ENCODE measurements around the gene TAS2R7.
"Not testable (repeated sequence)": the region's sequence is repeated elsewhere in the genome, so short reads cannot be mapped to it uniquely, and the experiment has no call there.

TAS2R7 gene, protein sequence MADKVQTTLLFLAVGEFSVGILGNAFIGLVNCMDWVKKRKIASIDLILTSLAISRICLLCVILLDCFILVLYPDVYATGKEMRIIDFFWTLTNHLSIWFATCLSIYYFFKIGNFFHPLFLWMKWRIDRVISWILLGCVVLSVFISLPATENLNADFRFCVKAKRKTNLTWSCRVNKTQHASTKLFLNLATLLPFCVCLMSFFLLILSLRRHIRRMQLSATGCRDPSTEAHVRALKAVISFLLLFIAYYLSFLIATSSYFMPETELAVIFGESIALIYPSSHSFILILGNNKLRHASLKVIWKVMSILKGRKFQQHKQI

DNA sequence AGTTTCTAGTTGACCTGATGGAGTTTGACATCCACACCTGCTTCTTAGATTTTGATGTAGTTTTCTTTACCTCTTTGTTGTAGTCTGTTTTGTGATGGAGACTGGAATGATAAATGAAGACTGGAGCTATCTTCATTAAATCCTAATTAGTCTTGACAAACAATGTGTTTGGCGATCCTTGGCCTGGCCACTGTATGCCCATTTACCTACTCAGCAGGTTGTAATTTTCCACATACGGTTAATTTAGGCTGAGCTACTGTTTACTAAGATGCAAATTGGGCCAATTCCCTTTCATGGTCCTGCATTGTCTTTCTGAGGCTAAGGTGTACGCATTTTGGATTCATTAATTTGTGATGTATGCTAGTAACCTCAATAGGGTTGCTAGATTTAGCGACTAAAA lies at the start of gene TAS2R7:
TSS of gene TAS2R7 (minus strand) at position 41 of the 400 bp plus-strand sequence. CDS start 57 bp downstream, outside the sequence.
- DNase-seq: no peak

GRCh38 chr12:10851243-10851858 lies 48.9 kb upstream of the TAS2R7 start:
- no peak for DNase-seq

DNA sequence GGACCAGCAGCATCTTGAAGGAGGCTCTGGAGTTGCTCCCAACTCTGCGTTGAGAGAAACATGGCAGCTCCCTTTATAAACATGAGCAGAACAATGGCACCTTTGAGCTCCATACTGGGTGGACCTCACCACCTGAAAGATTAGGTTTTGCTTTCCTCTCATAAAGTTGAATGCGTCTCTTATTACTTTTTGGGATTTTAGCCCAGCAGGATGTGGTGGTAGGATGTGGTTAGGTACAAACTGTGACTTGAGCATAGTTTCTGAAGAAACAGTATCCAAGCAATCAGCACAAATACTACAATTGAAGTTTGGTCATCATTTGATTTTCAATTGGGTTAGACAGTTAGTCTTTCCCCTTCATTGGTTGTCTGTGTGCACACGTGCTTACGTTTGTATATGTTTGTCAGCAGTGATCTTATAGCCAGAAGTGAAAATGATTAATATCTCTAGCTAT lies 47.0 kb upstream of the TAS2R7 start, which contains the start of gene PRR4:
TSS of gene PRR4 (minus strand) at position 51 of the 454 bp plus-strand sequence. CDS start at position 13, 38 bp downstream.
- no peak for DNase-seq

GRCh38 chr12:10847744-10848143 lies 45.3 kb upstream of the TAS2R7 start:
- DNase-seq: no peak

- no peak for DNase-seq
These were observed 40.4 kb upstream of the TAS2R7 start for GRCh38 chr12:10842862-10843261.

GRCh38 chr12:10838461-10838860 lies 36.0 kb upstream of the TAS2R7 start:
- no peak for DNase-seq

DNA sequence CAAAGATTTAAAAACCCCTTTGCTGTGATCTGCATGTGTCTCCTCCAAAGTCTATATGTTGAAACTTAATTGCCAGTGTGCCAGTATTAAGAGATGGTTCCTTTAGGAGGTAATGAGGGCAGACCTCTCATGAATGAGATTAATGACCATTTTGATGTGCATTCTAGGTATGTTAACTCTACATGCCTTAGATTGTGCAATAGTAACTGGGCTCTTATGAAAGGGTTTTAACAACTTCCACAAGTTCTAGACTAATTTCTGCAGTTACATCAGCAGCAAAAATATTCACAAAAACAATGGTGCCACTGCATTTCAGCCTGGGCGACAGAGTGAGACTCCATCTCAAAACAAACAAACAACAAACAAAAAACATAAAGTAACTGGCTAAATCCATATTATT lies 27.6 kb upstream of the TAS2R7 start:
- DNase-seq: no peak

GRCh38 chr12:10826258-10826657 lies 23.8 kb upstream of the TAS2R7 start, which contains the start of gene TAS2R10:
Gene TAS2R10, minus strand, starts transcription at chr12:10826358. Its CDS starts 89 bp downstream, at chr12:10826269.
- DNase-seq: no peak

- no peak for DNase-seq
These were observed 22.5 kb upstream of the TAS2R7 start for GRCh38 chr12:10824957-10825356.

GRCh38 chr12:10811883-10812536 lies 9.6 kb upstream of the TAS2R7 start:
- DNase-seq: no peak

- DNase-seq: no peak
These were observed 7.6 kb upstream of the TAS2R7 start, which contains the start of gene TAS2R9 for GRCh38 chr12:10810068-10810467. Gene TAS2R9, minus strand, starts transcription at chr12:10810168. Its CDS starts 93 bp downstream, at chr12:10810075.

- DNase-seq: no peak
These were observed 4.8 kb upstream of the TAS2R7 start, which contains the start of gene TAS2R8 for GRCh38 chr12:10807186-10807585. Gene TAS2R8, minus strand, starts transcription at chr12:10807286. Its CDS starts 306 bp downstream, at chr12:10806980.

GRCh38 chr12:10801741-10802140 lies 686 bp downstream of the TAS2R7 start:
- no peak for DNase-seq

GRCh38 chr12:10794222-10794621 lies 8.2 kb downstream of the TAS2R7 start:
- no peak for DNase-seq

GRCh38 chr12:10791769-10792168 lies 10.7 kb downstream of the TAS2R7 start:
- not testable (repeated sequence) for DNase-seq

- DNase-seq: no peak
These were observed 19.2 kb downstream of the TAS2R7 start for GRCh38 chr12:10783252-10783651.

GRCh38 chr12:10779103-10779502 lies 23.3 kb downstream of the TAS2R7 start:
- no peak for DNase-seq

DNA sequence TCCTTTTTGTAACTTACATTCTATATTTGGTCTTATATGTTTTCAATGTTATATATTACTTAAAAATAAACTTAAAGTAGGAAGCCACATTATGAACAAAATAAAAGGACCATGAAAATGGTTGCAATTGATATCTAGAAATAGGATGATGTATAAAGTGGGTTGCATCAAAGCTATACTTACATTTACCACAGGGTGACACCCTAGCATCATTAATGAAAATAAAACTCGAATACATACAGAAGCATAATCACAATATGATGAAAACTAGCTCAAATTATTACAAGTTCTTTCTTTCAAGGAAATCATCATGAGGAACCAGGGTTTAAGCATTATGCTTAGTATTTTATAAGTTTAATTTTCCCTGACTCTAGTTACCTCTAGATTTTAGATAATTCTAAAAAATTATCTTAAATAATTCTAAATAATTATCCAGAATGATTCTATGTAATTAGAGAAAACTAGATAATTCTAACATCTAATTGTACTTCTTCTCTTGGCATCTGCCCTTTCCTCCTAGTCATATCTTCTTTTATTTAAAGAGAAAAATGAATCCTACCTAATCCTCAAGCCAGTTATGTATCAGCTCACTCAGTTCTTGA lies 31.2 kb downstream of the TAS2R7 start:
- no peak for DNase-seq

DNA sequence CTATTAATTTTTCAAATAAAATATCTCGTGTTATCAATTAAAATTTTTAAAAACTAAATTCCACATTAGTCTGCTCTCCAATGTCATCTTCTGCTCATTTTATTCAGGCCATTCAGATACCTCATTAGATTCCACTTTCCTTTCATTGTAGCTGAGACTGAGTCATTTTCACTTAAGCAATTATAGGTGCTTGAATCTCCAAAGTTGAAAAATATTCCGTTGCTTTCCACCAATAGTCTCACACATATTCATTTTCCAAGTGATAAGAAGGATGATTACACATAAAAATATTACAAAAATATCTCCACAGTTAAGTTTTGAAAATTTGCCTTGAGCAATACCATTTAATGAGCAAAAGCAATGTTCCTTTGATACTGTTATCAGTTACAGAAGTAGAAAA lies 42.8 kb downstream of the TAS2R7 start:
- DNase-seq: no peak

GRCh38 chr12:10756194-10756593 lies 46.2 kb downstream of the TAS2R7 start:
- DNase-seq: no peak

DNA sequence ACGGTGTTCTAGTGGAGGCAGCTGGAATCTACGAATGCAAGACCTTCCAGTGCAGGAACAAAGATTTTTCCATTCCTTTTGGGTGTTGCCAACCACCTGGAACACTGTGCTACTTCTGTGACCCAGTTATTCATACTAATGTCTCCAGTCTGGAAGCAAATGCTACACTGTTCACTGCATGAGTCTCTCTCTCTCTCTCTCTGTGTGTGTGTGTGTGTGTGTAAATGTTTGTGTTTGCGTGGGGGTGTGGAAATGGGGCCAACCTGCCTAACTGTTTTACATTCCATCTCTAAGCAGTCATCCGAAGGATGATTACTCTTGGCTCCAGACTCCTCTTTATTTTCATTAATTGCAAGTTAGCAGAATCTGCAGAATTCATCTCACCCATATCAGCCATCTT lies 49.4 kb downstream of the TAS2R7 start:
- no peak for DNase-seq
